ENCODE data around the gene MAP3K3.

The MAP3K3 gene

GRCh38 chr17:63693411-63694113, 71.3 kb downstream of the MAP3K3 start:
- no peak for DNase-seq (ENCODE audit: low read depth)

- no peak for DNase-seq (ENCODE audit: low read depth)
Observed at GRCh38 chr17:63694229-63694949, 72.2 kb downstream of the MAP3K3 start.

DNA sequence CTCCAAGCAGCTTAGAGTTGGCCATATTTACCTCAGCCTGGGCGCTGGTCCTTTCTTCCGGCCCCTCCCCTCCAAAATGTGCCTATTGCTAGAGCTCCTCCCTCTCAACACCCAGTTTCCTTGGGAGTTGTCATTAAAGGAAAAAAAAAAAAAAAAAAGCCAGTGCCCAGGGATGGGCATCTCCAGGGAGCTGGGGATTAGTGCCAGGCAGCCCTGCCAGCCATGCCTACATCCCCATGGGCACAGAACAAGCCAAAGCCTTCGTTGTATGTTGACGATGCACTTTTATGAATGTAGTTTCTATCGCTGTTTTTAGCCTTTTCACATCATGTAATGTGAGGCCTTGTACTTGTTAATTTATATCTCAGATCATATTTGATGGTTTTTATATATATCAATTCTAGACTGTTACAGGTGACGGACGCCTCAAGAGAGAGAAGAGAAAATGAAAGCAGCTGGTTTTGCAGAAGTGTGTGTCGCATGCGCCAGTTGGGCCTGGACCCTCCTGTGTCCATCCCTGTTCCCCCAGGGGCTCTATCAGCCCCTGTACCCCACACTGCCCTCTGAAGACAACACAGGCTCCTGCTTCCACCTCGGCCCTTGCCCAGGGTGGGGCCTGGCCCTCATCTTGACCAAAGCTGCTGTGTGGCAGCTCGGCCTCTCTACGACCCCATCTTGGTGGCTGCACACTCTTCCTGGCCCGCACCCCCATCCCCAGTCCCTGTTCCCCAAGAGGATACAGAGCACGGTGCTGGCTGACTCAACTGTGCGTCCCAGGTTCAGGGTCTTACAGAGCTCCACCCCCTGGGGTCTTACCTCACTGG, 72.9 kb downstream of the MAP3K3 start:
- DNase-seq (ENCODE audit: low read depth): no peak

DNA sequence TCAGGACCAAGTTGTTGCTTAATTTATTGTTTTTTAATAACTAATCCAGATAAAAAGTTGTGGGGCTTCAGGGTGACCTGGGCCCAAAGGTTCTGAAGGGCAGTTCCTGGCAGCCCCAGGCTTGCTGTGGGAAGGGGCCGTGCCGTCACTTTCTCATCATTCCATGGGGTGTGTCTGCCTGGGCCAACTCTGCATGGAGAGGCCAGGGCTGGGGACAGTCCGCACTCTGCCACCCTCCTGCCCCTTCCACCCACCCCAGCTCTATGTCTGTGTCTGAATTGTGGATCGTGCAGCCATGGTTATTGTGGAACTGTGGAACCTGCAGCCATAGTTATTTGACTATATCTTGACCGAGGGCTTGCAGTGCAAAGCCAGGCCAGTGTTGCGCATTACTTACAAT, 73.7 kb downstream of the MAP3K3 start:
- no peak for DNase-seq (ENCODE audit: low read depth)

DNA sequence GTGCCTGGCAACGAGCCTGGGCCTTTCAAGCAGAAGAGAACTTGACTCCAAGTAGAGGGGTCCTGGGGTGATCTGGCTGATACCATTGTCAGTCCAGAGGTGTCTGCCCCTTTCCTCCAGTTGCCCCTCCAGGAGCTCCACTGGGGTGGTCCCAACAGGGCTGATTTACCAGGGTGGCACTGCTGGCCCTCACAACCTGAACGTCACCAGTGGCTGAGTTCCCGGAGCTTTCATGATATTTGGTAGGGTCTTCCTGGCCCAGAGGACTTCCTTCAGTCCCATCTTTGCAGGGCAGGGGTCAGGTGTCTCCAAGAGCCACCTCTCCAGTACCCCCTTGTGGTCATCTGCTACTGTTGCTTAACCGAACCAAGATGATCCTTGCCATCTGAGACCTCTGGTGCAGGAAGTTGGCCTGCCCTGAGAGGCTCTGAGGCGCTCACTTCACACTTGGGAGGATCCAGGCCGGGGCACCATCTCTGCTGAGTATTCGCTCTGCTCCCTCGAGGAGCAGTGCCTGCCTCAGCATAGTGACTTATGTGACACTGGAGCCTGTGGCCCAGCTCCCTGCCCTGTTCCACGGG, 74.3 kb downstream of the MAP3K3 start:
- peak; percentile 12 for DNase-seq (ENCODE audit: low read depth)

DNA sequence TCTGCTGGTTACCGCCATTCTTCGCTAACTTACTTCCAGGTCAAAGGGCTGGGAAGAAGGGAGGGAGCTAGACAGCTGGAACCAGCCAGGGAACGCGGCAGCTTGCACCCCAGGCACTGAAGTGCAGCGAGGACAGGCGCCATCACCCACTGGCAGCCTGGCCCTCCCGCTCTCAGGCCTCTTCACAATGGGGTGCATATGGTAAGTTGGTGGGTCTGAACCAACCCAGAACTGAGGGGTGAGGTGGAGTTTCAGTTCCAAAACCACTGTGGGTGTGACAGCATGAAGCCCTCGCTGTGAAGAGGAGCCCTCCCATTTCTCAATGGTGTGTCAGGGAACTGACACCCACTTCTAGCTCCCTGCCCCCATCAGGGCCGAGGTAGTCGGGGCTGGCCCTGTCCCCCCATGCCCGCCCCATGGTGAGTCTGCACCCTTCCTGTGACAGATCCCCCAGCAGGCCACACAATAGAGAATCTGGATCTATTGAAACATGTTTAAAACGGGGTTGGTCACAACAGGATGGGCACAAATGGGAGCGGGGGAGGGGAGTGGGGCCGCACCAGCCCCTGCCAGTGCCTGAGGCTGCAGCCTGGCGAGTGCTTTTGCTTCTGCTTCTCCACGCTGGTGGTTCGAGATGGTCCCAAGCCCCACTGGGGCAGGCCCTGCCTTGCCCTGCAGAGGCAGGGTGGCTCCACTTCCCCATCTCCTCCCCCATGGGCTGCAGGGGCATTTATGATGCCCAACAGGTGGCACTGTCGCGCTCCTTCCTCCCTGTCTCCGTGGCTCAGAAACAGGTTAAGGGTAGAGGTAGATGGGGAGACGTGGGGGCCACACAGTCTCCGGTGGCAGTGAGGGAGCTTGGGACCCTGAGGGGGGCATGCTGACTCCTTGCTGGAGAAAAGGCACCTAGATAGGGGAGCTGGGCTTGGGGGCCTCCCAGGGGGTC, 75.4 kb downstream of the MAP3K3 start:
- peak; percentile 81 for DNase-seq (ENCODE audit: low read depth)

DNA sequence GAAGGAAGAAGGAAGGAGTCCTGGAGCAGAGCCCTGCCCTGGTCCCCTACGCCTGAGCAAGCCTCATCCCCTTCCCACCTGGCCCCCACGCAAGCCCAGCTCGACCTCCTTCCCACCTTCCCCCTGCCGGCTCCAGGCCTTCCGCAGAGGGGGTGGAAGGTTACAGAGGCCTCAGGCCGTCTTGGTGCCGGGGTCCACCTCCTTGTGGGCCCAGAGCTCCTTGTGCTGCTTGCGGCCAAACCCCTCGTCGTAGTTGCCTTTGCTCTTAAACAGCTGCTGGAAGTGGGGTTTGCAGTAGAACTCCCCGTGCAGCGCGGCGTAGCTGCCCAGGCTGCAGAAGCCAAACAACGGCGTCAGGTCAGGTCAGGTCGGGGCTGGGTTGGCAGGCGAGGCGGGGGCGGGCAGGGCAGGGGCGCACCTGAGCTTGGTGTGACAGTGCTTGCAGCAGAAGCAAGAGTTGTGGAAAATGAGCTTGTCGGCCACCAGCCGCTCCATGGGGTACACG, 76.2 kb downstream of the MAP3K3 start:
- no peak for DNase-seq (ENCODE audit: low read depth)

DNA sequence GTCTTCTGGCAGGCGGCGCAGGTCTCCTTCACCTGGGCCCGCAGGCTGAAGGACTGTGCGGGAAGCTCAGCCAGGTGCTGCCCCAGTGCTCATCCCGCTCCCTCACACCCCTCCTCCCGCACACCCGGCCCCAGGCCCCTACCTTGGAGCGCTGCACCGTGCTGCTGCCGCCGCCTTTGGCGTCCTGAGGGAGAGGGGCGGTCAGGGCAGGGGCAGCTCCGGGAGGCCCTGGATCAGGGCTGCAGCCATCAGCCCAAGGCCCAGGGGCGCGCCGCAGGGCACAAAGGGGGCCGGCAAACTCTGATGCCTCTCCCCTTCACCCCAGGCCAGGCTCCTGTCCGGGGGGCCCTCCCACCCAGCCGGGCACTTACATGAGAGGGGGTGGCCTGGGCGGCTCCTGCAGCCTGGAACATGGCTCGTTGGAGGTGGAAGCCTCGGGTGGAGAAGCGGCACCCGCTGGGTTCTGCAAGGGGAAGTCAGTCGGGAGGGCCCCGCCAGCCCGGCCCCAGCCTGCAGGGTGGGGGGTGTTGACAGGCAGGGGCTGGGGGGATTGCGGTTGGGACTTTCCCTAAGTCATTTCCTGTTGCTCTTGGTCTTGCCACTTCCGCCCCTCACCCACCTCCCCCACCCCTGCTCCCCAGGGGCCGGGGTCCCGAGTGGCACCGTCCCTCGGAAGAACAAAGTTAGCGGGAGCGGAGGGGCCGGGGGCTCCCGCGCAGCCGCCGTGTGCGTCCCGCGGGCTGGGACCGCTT, 76.8 kb downstream of the MAP3K3 start:
- peak; percentile 81 for DNase-seq (ENCODE audit: low read depth)

DNA sequence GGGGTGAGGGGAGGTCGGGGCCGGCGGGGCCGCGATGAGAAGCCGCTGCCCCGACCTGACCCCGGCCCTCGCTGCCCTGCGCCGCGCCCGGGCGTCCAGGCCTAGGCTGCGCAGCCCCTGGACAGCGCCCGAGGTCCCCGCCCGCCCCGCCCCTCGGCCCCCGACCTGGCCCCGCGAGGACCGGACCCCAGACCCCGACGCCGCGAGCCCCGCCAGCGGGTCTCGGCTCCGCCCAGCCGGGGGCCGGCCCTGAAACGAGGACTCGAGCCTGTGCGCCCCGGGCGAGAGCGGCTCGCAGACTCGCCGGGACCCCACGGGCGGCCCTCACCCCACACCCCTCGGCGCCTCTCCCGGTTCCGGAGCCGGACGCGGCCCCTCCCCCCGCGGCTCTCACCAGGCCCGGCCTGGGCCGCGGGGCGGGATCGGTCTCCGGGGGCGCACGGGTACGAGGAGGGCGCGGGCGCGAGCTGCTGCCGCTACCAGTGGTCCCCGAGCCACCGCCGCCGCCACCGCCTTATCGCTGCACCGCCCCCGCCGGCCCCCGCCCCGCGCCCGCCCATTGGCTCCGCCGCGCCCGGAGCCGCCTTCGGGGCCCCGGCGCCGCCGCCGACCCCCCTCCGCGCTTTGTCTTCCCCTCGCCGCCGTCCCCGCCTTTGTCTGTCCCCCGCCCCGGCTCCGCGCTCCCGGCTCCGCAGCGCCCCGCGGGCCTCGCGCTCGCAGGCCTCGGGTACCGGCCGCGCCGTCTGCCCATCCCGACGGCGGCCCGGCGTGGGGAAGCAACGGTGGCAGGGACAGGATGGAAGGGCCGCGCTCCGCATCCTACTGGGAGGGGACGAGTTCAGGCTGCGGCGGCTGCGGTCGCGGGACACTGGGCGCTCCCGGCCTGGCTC, 77.7 kb downstream of the MAP3K3 start, which contains the start of gene LIMD2:
LIMD2 (minus strand) TSS at position 488 of the 890 bp plus-strand sequence. CDS start 827 bp downstream, outside the sequence.
- peak; percentile 81 for DNase-seq (ENCODE audit: low read depth)

DNA sequence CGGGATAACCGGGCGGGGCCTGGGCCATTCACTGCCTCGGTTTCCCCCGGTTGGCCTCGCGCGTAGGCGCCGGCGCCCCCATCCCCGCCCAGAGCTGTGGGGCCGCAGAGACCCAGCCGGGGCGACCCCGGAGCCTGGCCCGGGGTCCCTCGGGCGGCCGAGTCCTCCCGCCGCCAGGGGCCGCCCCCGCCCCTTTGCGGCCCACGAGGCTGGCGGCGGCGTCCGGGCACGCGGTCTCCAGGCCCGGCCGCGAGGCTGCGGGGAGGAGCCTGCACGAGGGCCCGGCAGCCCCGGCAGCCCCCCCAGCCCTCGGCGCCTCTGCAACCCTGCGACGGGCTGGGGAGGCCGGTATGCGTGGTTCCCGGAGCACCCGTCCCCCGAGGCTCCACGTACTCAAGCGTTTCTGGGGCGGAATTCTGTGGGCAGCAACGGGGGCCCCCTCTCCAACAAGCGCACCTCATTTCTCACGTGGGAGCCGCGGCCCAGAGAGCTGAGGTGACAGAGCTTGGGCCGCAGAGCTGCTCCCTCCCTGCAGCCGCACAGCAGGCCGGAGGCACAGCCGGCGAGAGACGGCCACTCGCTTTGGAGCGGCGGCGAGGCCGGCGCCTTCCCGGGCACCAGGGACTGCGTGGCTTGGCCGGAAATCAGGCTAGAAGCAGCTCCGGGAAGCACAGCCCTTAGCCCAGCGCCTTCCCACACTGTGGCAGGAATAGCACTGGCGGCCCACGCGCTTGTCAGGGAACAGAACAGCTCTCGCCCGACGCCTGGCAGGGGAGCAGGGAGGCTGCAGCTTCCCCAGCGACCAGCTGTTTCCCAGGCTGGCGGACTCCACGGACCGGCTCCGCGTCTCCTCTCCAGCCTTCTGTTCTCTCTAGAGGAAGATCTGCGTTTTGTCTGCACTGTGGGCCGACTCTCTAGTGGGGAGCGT, 78.6 kb downstream of the MAP3K3 start:
- DNase-seq (ENCODE audit: low read depth): peak; percentile 32

DNA sequence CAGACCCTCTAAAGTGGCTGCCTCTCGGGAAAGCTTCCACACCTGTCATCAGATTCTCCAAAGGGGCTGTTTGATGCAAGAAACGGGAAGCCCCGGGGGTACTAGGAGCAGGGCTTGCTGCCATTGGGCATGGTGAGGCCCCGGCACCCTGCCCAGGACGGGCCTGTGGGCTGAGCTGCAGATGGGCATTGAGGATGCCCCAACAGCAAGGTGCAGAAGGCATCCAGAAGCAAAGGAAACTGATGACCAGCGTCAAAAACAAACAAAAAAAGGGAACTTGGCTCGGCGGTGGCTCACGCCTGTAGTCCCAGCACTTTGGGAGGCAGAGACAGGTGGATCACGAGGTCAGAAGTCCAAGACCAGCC, 79.2 kb downstream of the MAP3K3 start:
- DNase-seq (ENCODE audit: low read depth): no peak

DNA sequence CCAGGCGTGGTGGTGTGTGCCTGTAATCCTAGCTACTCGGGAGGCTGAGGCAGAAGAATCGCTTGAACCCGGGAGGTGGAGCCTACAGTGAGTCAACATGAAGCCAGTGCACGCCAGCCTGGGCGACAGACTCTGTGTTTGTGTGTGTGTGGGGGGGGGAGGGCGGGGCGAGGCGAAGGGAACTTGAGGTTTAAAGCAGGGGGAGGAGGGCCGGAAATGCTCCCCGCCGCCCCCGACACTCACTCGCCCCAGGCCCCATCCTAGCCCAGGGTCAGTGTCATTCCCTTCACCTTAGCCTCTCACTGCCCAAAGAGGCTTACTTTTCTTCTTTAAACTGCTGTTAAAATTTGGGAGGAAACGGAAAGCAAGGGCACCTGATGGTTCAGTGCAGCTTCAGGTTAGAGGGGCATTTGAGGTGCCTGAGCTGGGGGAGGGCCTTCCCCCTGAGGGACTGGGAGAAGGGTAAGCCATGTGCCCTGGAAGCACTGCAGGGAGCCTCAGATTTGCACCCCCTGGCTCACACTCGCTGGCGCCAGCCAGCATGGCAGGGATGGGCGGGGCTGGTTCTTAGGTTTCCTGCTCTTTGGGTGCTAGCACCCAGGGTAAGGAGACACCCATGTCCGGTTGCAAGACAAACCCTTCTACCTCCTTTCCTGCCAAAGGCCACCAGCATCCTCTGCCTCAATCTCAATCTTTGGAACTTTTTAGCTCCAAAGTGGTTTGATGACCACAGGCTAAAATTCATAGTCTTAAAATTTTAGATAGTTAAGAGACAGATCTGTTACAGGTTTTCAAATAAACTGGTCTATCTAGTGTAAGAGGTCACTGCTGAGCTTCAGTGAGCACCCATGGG, 79.9 kb downstream of the MAP3K3 start:
- peak; percentile 71 for DNase-seq (ENCODE audit: low read depth)

GRCh38 chr17:63702721-63703015, 80.5 kb downstream of the MAP3K3 start:
- DNase-seq (ENCODE audit: low read depth): no peak

- no peak for DNase-seq (ENCODE audit: low read depth)
Observed at GRCh38 chr17:63703029-63703428, 80.8 kb downstream of the MAP3K3 start.

DNA sequence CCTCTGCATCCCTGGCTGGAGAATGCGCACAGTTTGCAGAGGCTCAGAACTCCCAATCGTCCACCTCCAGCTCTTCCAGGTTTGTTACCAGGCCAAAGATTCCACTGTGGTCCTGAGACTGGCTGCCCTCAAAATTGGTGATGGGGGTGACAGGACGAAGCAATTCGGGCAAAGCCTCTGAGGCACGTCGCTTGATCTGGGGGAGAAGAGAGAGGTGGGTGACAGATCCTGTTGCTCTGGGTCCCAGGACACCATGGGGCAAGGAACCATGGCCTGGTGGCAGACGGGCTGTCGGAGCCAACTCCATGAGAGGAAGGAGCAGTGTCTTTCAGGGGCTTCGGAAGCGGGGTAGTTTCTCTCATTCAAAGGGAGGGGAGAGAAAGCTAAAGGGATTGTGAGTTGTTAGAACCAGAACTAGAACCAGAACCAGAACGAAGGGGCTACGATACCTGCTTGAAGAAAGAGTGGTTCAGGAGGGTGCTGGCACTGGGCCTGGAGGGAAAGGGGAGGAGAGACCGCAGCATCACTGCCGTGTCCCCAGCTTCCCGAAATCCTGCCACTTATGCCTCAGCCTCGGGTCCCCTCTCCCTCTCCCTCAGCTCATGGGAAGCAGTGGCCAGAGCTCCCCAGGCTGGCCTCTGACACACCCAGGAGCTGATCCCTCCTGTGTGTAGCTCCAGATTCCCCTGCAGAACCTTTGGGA, 81.5 kb downstream of the MAP3K3 start:
- no peak for DNase-seq (ENCODE audit: low read depth)

DNA sequence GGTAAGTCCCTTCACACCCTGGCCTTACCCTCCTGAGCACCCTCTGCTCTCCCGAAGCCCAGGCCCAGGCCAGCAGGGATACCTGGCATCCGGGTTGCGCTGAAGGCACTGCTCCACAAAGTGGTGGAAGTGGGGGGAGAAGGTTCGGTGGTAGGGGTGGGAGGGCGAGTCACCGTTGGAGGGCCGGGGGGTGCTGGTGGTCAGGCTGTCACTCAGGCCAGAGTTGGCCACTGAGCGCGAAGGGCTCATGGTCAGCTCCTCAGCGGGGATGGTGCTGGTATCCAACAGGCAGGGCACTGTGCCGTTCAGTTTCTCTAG, 82.0 kb downstream of the MAP3K3 start:
- DNase-seq (ENCODE audit: low read depth): no peak

DNA sequence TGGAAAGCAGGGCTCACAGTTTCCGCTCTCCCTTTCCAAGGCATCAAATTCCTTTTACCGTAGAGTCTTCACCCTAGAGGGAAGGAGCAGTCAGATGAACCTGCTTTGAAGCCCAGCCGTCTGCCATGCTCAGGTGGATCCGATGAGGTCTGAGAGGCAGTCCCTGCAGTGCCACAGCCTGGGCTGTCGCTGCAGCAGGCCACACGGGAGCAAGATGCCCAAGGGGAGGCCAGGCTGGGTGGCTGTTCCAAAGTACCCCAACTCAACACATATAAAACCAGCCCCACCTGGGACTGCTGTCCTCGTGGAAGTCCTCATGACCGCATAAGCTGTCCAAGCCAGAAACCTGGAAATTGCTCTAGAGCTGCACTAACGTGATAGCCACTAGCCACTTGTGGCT, 82.6 kb downstream of the MAP3K3 start:
- no peak for DNase-seq (ENCODE audit: low read depth)
